Measurements from ENCODE around the gene BTG3.

- TF ChIP-seq POLR2A (IDR thresholded peaks at IDR 0.05), result no peak
- TF ChIP-seq CTCF (IDR thresholded peaks at IDR 0.05), result no peak
Measured at GRCh38 chr21:17560377-17561025, 52.2 kb downstream of the BTG3 start.
